Measurements from ENCODE around the gene RBKS.

RBKS gene

GRCh38 chr2:27890146-27890923, at the start of gene RBKS, which contains the start of gene BABAM2:
Gene RBKS (minus strand): TSS chr2:27890387. CDS start chr2:27890345, 42 bp downstream.
Gene BABAM2 (plus strand): TSS chr2:27890729. CDS start chr2:27894557, 3,828 bp downstream.
- peak in 1 of 2 experiments; percentile 54 for DNase-seq

- DNase-seq: no peak
These were observed 44.8 kb upstream of the RBKS start for GRCh38 chr2:27935026-27935425.

GRCh38 chr2:27932396-27932795, 42.2 kb upstream of the RBKS start:
- DNase-seq: no peak

GRCh38 chr2:27931361-27931950, 41.3 kb upstream of the RBKS start:
- no peak for DNase-seq

DNA sequence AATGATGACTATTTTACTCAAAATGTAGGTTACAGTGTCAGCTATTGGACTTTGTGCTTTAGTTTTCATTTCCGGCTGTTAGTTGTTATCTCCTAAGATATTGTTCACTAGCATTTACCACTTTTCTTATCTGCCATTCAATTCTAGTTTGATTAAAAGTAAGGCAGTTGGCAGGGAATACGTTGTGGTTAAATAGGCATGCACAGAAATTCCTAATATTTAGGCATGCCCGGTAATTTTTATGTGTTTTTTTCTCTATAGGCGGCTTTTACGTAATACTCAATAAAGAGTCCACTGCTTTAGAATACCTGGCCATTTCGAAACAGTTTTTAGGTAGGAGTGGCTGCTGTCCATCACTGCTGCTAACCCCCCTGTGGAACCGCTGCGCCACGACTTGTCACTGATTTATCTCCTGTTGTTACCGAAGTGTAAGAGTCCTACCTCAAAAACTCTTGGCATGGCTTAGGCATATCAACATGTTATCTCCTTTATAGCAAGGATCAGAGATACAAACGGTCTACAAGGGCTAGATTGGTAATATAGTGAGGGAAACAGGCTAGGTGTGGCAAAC, 39.8 kb upstream of the RBKS start:
- no peak for DNase-seq

- DNase-seq: no peak
These were observed 35.7 kb upstream of the RBKS start for GRCh38 chr2:27925766-27926472.

DNA sequence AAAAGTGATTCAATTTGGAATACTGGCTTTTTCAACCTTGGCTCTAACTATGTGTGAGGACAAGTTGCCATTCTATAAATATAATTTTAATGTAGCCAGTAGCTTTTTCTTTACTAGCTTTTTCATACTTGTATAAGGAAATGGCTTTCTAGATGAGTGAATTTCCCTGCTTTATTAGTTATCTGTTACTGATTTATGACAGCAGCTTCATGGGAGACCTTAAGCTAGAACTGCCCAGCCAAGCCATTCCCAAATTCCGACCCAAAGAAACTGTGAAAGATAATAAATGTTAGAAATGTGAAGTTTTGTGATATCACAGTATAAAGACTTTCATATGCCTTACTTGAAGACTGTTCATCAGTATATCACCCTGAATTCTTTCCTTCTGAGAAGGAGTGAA, 32.7 kb upstream of the RBKS start:
- no peak for DNase-seq

DNA sequence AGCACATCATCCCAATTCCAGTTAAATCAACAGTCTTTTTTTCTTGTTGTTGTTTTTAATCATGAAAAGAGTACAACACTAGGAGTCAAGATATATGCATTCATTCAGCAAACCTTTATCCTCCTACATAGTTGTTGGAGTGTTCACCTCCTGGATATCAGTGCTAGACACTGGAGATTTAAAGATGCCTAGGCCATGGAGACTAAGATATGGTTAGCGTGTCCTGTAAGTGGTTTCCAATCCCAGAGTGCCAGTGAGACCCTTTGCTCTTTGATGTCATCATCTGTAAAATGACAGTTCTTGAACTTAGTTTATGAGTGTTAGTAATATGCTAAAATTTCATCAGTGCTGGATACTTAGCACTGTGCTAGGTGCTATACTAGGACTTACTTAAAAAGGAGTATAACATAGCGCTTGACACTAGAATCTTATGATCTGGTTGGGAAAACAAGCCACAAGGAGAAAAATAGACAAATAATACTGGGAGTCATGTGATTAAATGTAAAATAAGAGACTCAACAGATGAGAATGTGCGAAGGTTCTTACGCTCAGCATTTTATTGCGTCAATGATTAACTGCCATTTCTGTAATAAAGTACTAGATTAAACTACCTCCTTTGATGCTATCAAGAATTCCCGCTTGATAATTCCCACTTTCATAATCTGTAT, 31.8 kb upstream of the RBKS start:
- DNase-seq: no peak

GRCh38 chr2:27921424-27921823, 31.2 kb upstream of the RBKS start:
- DNase-seq: no peak

DNA sequence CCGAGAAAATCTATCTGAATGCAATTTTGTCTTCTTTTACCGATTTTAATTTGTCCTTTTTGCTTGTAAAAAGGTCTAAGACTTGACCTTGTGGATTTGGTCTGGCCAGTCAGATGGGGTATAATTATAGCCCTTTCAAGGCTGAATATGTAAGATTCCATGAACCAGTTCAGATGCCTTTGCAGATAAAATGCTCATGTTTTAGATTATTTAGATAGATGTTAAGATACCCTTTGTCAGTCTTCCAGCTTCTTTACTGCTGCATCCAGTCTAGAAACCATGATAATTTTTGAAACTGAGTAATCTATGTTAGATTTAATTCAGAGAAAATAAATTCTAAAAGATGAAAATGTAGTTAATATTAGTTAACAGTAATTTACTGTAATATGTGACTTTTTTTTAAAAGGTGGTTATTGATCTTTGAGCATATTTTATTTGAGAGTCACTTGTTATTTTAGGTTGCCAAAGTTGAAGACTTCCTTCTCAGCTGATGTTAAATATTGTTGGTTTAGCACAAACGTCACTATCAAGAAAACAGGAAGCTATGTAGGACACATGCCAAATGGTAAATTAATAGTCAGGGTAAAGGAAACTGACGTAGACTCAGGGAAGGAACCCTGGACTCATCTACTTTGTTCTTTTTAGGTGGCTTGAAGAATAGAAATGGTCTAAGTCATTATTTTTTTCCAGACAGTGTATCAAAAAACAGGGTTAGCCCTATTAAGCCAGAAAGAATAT, 30.1 kb upstream of the RBKS start:
- DNase-seq: no peak

DNA sequence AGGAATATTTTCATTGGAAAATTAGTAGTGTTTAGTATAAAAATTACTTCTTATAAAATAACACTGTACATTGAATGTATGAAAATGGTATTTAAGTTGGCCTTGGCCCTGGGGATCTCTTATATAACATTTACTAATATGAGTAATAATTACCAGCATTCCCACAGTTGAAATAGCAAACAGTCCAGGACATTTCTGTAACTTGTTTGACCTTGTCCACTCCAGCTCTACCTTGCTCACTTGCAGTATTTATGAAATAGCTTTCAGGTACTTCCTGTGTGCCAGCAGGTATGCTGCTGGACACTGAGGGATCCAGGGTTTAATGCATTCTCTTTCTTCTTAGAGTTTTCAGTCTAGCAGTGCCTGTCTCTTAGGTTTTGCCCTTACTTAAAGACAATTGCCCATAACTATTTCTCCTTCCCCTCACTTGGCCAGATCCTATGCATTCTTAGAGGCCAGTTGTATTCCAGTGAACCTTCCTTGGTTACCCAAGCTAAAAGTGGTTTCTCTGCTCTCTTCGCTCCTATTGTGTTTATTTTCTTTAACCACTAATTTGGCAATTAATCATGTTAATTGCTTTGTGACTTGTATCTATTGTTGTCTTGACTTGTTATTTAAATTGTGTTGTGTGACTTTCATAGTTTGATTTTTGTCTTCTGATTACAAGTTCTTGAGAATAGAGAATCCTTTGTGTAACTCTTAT, 26.3 kb upstream of the RBKS start:
- DNase-seq: no peak

- DNase-seq: no peak
These were observed 25.7 kb upstream of the RBKS start for GRCh38 chr2:27915874-27916273.

- DNase-seq: no peak
These were observed 25.0 kb upstream of the RBKS start for GRCh38 chr2:27915191-27915590.

- no peak for DNase-seq
These were observed 24.6 kb upstream of the RBKS start for GRCh38 chr2:27914805-27915175.

GRCh38 chr2:27914041-27914804, 24.0 kb upstream of the RBKS start:
- DNase-seq: no peak

DNA sequence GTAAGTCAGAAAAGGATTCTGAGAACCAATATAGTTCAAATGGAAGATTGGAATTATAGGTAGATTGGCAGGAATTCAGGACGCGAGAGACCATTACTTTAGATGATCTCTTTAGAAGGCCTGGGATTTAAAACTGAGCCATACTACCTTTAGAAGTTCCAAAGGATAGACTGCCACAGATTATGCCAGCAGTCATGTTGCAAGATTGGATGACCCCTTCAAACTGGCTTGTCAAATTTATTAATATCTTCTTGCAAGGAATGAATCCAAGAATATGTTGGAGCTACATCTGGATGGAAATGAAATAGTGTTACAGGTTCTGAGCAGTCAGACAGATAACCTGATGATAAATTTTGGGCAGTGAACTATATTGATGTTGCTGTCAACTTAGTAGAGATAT, 22.3 kb upstream of the RBKS start:
- no peak for DNase-seq

- no peak for DNase-seq
These were observed 21.4 kb upstream of the RBKS start for GRCh38 chr2:27911458-27912210.

DNA sequence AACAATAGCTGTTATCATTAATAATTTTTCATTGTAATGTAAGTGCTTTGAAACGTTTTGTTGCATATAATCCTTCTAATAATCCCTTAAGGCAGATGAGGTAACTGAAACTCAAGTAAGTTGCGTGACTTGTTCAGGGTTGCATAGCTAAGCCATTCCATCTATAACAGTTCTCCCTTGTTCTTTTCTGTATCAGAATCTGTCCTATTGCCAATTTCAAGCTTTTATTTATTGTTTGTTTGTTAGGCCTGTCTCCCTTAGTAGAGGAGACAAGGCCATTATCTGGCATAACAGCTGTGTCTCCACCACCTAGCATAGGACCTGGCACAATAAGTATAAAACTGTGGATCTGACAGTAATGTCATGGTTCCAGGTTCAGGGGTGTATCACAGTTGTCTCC, 19.7 kb upstream of the RBKS start:
- no peak for DNase-seq

- no peak for DNase-seq
These were observed 17.4 kb upstream of the RBKS start for GRCh38 chr2:27907547-27907946.

DNA sequence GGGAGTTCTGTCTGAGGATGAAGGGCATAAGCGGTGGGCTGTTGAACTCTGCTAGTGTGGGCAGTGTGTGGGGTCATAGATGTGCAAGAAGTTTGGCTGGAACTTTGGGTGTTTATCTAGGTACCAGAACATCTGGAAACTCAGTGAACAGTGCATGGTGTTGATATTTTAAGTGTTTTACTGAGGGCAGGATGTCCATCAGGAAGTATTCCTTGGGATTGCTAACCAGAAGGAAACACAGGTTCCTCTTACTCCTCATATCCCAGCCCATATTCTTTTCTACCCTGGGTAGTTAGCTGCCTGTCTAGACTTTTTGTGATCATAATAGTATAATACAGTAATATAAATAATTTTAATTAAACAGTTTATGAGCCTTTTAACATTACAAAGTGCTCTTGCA, 15.9 kb upstream of the RBKS start:
- no peak for DNase-seq

Measured in cerebellar nuclear complex (tissue), 1 donor.